Measurements from ENCODE around the gene LONRF3. TPM values are rescaled to one million over a fixed set of nuclear protein-coding genes. Genes with fewer than 3 reads are reported as not detected.
"Not testable (repeated sequence)": the region's sequence is repeated elsewhere in the genome, so short reads cannot be mapped to it uniquely, and the experiment has no call there.

LONRF3 gene
- total RNA-seq, 1 experiment from 2014 or later = 13.1 TPM

- POLR2A ChIA-PET; intact Hi-C loops (cut with micrococcal nuclease; ENCODE audit: unreplicated experiment); H3K9me3 ChIP-seq (ENCODE audit: control insufficient read depth, insufficient read depth, low read depth, low read length); DNase-seq (ENCODE audit: low read depth, low spot score); H3K4me1 ChIP-seq (ENCODE audit: control insufficient read depth, insufficient read depth, low read length); in situ Hi-C loops (cut with HindIII; ENCODE audit: low pct_unique_long_range_greater_than_20kb, low sequenced_read_pairs); H3K4me3 ChIP-seq (ENCODE audit: low read depth in 2 of 2, low read length in 2 of 2); BruUV-seq (replicated peaks); CTCF ChIA-PET; ATAC-seq; H3K36me3 ChIP-seq (ENCODE audit: control insufficient read depth, insufficient read depth, low read length); H3K27me3 ChIP-seq (ENCODE audit: control insufficient read depth, insufficient read depth, low read length); H3K27ac ChIP-seq (ENCODE audit: low read length): not testable (repeated sequence)
These were observed 18.2 kb downstream of the LONRF3 start for GRCh38 chrX:118992441-118993121.

- DNase-seq (ENCODE audit: low read depth, low spot score) = no peak
These were observed 29.0 kb downstream of the LONRF3 start for GRCh38 chrX:119003462-119003861.

GRCh38 chrX:119004920-119005524 is 30.6 kb downstream of the LONRF3 start:
- Histone ChIP-seq H3K4me1 (ENCODE audit: control insufficient read depth, insufficient read depth, low read length) (peaks cover 14% of the 10 kb centered on the region; the same call in 1 of the 2 replicates), H3K27ac (ENCODE audit: low read length) (no peak overlapping the region; the same call in 1 of the 2 replicates), H3K36me3 (ENCODE audit: control insufficient read depth, insufficient read depth, low read length) (no peaks in the 10 kb centered on the region), H3K27me3 (ENCODE audit: control insufficient read depth, insufficient read depth, low read length) (no peaks in the 10 kb centered on the region), H3K4me3 (ENCODE audit: low read depth in 2 of 2, low read length in 2 of 2) (no peak overlapping the region), H3K9me3 (ENCODE audit: control insufficient read depth, insufficient read depth, low read depth, low read length) (no peaks in the 10 kb centered on the region)
- in situ Hi-C loops (cut with HindIII; ENCODE audit: low pct_unique_long_range_greater_than_20kb, low sequenced_read_pairs) (no loop called here), intact Hi-C loops (cut with micrococcal nuclease; ENCODE audit: unreplicated experiment) (loop anchor here (5.0 to 10.0 kb wide), 2 partner anchors 158 to 210 kb away; no protein-coding TSS in a partner anchor)
- ChIA-PET POLR2A (no interaction called here), CTCF (interaction anchor here (0.6 to 1.3 kb wide), 3 partner anchors 9 to 166 kb away, joined by 3 to 6 read pairs (median 6); no protein-coding TSS in a partner anchor)
- DNase-seq (ENCODE audit: low read depth, low spot score) (peak; percentile 57), ATAC-seq (peak; percentile 95)
- BruUV-seq (replicated peaks) = no TSS peak
- TF ChIP-seq CTCF (IDR thresholded peaks at IDR 0.05) = peak; percentile 95
- TF ChIP-seq, protein P1, sequence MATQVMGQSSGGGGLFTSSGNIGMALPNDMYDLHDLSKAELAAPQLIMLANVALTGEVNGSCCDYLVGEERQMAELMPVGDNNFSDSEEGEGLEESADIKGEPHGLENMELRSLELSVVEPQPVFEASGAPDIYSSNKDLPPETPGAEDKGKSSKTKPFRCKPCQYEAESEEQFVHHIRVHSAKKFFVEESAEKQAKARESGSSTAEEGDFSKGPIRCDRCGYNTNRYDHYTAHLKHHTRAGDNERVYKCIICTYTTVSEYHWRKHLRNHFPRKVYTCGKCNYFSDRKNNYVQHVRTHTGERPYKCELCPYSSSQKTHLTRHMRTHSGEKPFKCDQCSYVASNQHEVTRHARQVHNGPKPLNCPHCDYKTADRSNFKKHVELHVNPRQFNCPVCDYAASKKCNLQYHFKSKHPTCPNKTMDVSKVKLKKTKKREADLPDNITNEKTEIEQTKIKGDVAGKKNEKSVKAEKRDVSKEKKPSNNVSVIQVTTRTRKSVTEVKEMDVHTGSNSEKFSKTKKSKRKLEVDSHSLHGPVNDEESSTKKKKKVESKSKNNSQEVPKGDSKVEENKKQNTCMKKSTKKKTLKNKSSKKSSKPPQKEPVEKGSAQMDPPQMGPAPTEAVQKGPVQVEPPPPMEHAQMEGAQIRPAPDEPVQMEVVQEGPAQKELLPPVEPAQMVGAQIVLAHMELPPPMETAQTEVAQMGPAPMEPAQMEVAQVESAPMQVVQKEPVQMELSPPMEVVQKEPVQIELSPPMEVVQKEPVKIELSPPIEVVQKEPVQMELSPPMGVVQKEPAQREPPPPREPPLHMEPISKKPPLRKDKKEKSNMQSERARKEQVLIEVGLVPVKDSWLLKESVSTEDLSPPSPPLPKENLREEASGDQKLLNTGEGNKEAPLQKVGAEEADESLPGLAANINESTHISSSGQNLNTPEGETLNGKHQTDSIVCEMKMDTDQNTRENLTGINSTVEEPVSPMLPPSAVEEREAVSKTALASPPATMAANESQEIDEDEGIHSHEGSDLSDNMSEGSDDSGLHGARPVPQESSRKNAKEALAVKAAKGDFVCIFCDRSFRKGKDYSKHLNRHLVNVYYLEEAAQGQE (IDR thresholded peaks at IDR 0.05; ENCODE audit: insufficient read depth in 1 of 2, low read depth in 2 of 2, low read length in 1 of 2) = no peak
- TF ChIP-seq SIN3A (IDR thresholded peaks at IDR 0.05; ENCODE audit: borderline replicate concordance, insufficient read depth, low read depth, low read length) = no peak

More at GRCh38 chrX:119003462-119003861, 29.0 kb downstream of the LONRF3 start:
- TF ChIP-seq TCF7L2 (IDR thresholded peaks at IDR 0.05; ENCODE audit: low read depth, low read length) = peak; percentile 48; the same call in 1 of the 2 replicates
- TF ChIP-seq, protein P1 (IDR thresholded peaks at IDR 0.05; ENCODE audit: insufficient read depth in 1 of 2, low read depth in 2 of 2, low read length in 1 of 2) = no peak
- 0 out of 2 replicates have a peak overlapping the region, but pooled peaks have one; percentile 10 for H3K27ac ChIP-seq (ENCODE audit: low read length)
- H3K4me1 ChIP-seq (ENCODE audit: control insufficient read depth, insufficient read depth, low read length) = peaks cover 14% of the 10 kb centered on the region; the same call in 1 of the 2 replicates
- H3K4me3 ChIP-seq (ENCODE audit: low read depth in 2 of 2, low read length in 2 of 2) = no peak overlapping the region
- H3K27me3 ChIP-seq (ENCODE audit: control insufficient read depth, insufficient read depth, low read length) = no peaks in the 10 kb centered on the region
- ATAC-seq = no peak
- no peaks in the 10 kb centered on the region for H3K36me3 ChIP-seq (ENCODE audit: control insufficient read depth, insufficient read depth, low read length)
- intact Hi-C loops (cut with micrococcal nuclease; ENCODE audit: unreplicated experiment) = loop anchor here (10.0 kb wide), 1 partner anchor 211 kb away; no protein-coding TSS in a partner anchor
- in situ Hi-C loops (cut with HindIII; ENCODE audit: low pct_unique_long_range_greater_than_20kb, low sequenced_read_pairs) = no loop called here
- BruUV-seq (replicated peaks) = no TSS peak
- CTCF ChIA-PET = no interaction called here
- H3K9me3 ChIP-seq (ENCODE audit: control insufficient read depth, insufficient read depth, low read depth, low read length) = no peaks in the 10 kb centered on the region
- POLR2A ChIA-PET = no interaction called here
